Measurements from ENCODE around the gene SHC3. TPM values are rescaled to one million over a fixed set of nuclear protein-coding genes. Genes with fewer than 3 reads are reported as not detected.

SHC3 gene
- total RNA-seq, 3 donors from 2014 or later: 0.03 TPM

DNA sequence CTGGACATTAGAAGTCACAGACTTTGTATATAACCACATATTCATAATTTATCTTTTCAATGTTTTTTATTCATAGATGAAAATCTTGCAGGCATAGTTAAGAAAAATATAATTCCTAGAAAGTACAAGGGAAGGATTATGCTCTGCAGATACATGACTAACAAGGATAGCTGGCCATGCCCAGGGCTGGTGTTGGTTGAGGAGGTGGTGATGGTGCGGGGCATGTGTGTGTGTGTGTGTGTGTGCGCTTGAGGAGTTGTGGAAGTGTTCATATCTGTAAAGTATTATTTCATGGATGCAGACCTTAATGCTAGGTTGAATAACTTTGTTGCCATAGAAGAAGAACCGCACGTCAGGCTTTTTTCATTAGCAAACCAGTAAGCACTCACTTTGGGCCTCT is 186.1 kb downstream of the SHC3 start:
- no peak overlapping the region for H3K4me3 Mint-ChIP-seq
- peaks cover 49% of the 10 kb centered on the region for H3K27me3 Mint-ChIP-seq (ENCODE audit: low read depth)
- no peak for ATAC-seq
- DNase-seq: no peak
- H3K36me3 Mint-ChIP-seq (ENCODE audit: insufficient read depth): no peaks in the 10 kb centered on the region
- peaks cover 24% of the 10 kb centered on the region for H3K4me1 Mint-ChIP-seq (ENCODE audit: low read depth)
- no peaks in the 10 kb centered on the region for H3K9me3 Mint-ChIP-seq

- ATAC-seq (peak; percentile 23 to 44), DNase-seq (peak; percentile 23)
- H3K27me3 Mint-ChIP-seq (ENCODE audit: low read depth): peaks cover 49% of the 10 kb centered on the region
- H3K4me3 Mint-ChIP-seq: peak within 1 kb of the TSS; percentile 66
- peaks cover 24% of the 10 kb centered on the region for H3K4me1 Mint-ChIP-seq (ENCODE audit: low read depth)
- H3K36me3 Mint-ChIP-seq (ENCODE audit: insufficient read depth): no peaks in the 10 kb centered on the region
- H3K9me3 Mint-ChIP-seq: no peaks in the 10 kb centered on the region
Observed at GRCh38 chr9:88991066-88992034, 187.3 kb downstream of the SHC3 start, which contains the start of gene S1PR3. TSS of gene S1PR3 (plus strand) at chr9:88991468. CDS start at chr9:89001201, 9,733 bp downstream.

- Mint-ChIP-seq H3K4me1 (ENCODE audit: low read depth) (peaks cover 24% of the 10 kb centered on the region), H3K9me3 (no peaks in the 10 kb centered on the region), H3K36me3 (ENCODE audit: insufficient read depth) (no peaks in the 10 kb centered on the region), H3K27me3 (ENCODE audit: low read depth) (peaks cover 49% of the 10 kb centered on the region), H3K4me3 (no peak overlapping the region)
- ATAC-seq (no peak), DNase-seq (no peak)
Observed at GRCh38 chr9:88990729-88991065, 187.9 kb downstream of the SHC3 start.

GRCh38 chr9:88990041-88990728 is 188.4 kb downstream of the SHC3 start:
- Mint-ChIP-seq H3K27me3 (ENCODE audit: low read depth) (peaks cover 50% of the 10 kb centered on the region), H3K4me3 (no peak overlapping the region), H3K36me3 (ENCODE audit: insufficient read depth) (no peaks in the 10 kb centered on the region), H3K4me1 (ENCODE audit: low read depth) (peaks cover 24% of the 10 kb centered on the region), H3K9me3 (no peaks in the 10 kb centered on the region)
- no peak for ATAC-seq
- DNase-seq: no peak

GRCh38 chr9:88988796-88989641 is 189.6 kb downstream of the SHC3 start:
- DNase-seq (no peak), ATAC-seq (peak; percentile 90 to 91)
- H3K36me3 Mint-ChIP-seq (ENCODE audit: insufficient read depth): no peaks in the 10 kb centered on the region
- H3K4me3 Mint-ChIP-seq: peak overlapping the region; percentile 42
- peaks cover 43% of the 10 kb centered on the region for H3K27me3 Mint-ChIP-seq (ENCODE audit: low read depth)
- peaks cover 24% of the 10 kb centered on the region for H3K4me1 Mint-ChIP-seq (ENCODE audit: low read depth)
- H3K9me3 Mint-ChIP-seq: no peaks in the 10 kb centered on the region

DNA sequence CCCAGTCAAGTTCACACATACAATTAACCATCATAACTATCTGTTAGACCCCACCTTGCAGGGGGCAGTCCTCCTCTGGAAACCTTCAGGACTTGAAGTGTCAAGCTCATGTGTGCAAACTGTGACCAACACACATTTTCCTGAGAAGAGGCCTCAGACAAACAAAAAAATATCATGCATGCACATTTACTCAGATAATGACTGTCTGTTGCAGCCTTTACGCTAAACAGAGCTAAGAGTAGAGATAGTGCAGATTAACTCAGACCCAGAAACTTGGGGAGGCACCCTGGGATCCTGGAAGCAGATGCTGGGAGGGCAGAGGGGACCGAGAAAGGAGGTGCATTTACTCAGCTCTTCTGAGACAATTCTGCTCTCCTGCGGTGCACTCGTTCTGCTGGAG is 191.0 kb downstream of the SHC3 start:
- H3K36me3 Mint-ChIP-seq (ENCODE audit: insufficient read depth): no peaks in the 10 kb centered on the region
- DNase-seq: no peak
- peaks cover 33% of the 10 kb centered on the region for H3K27me3 Mint-ChIP-seq (ENCODE audit: low read depth)
- ATAC-seq: no peak
- no peak overlapping the region for H3K4me3 Mint-ChIP-seq
- peaks cover 24% of the 10 kb centered on the region for H3K4me1 Mint-ChIP-seq (ENCODE audit: low read depth)
- no peaks in the 10 kb centered on the region for H3K9me3 Mint-ChIP-seq

DNA sequence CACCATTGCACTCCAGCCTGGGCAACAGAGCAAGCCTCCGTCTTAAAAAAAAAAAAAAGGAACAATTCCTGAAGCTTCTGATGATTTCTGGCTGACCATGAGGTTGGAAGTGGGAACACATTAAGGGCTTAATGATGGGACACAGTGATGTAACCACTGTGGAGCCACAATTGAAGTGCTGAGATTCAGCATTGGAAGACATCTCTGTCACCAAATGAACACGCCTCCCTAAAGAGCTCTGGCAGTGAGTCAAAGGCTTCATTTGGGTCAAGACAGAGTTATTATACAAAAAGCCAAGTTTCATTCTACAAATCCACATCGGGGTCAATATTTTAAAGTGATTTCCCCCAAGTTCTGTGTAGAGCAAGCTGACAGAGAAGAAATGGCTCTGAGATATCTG is 191.8 kb downstream of the SHC3 start:
- Mint-ChIP-seq H3K4me1 (ENCODE audit: low read depth) (peaks cover 19% of the 10 kb centered on the region), H3K9me3 (no peaks in the 10 kb centered on the region), H3K4me3 (no peak overlapping the region), H3K27me3 (ENCODE audit: low read depth) (peaks cover 24% of the 10 kb centered on the region), H3K36me3 (ENCODE audit: insufficient read depth) (no peaks in the 10 kb centered on the region)
- DNase-seq (no peak), ATAC-seq (no peak)

GRCh38 chr9:88985616-88986015 is 193.0 kb downstream of the SHC3 start:
- ATAC-seq (no peak), DNase-seq (no peak)
- H3K27me3 Mint-ChIP-seq (ENCODE audit: low read depth): peaks cover 20% of the 10 kb centered on the region
- H3K4me3 Mint-ChIP-seq: no peak overlapping the region
- H3K4me1 Mint-ChIP-seq (ENCODE audit: low read depth): peaks cover 18% of the 10 kb centered on the region
- no peaks in the 10 kb centered on the region for H3K36me3 Mint-ChIP-seq (ENCODE audit: insufficient read depth)
- no peaks in the 10 kb centered on the region for H3K9me3 Mint-ChIP-seq

DNA sequence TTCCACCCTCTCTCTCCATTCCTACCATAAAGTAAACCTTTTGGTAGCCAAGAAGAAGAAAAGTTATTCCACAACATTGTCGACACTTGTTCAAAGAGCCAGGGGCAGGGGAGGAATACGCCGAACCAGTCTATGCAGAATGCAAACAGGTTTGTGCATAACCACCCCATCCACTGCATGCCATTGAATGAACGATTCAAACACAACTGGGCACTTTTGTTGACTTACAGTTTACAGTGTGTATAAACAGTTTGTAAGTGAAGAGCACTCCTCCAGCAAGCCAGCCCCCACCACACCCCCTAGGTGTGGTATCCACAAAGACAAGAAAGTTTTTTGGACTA is 194.1 kb downstream of the SHC3 start:
- Mint-ChIP-seq H3K4me1 (ENCODE audit: low read depth) (peaks cover 12% of the 10 kb centered on the region), H3K27me3 (ENCODE audit: low read depth) (peaks cover 12% of the 10 kb centered on the region), H3K4me3 (no peak overlapping the region), H3K9me3 (no peaks in the 10 kb centered on the region), H3K36me3 (ENCODE audit: insufficient read depth) (no peaks in the 10 kb centered on the region)
- ATAC-seq: no peak
- DNase-seq: no peak

DNA sequence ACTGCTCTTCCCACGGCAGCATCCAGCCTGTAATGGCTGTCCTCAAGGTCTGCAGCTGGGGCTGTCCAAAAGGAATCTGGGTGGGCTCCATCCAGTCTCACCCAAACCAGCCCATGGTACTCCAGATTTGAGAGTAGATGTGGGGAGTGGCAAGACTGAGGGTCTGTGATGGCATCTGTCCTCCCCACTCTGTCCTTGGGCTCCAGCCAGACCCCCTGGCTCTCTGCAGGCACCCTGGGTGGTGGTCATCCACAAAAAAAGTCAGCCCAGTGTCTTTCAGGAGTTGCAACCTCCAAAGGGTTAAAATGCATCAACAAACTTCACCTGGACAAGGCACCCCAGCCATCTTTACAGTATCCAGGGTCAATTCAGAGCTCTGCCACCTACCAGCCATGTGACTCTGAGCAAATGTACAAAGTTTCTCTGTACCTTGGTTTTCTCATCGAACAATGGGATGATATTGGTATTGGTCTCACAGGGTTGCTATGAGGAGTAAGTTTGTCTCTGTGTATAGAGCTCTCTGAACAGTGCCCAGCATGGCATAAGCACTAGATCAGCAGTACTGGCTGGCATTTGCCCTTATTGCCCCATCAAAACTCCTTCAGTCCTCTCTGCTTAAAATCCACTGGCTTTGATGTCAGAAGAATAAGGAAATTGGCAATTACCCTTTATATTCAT is 194.6 kb downstream of the SHC3 start:
- Mint-ChIP-seq H3K27me3 (ENCODE audit: low read depth) (peaks cover 7% of the 10 kb centered on the region), H3K36me3 (ENCODE audit: insufficient read depth) (no peaks in the 10 kb centered on the region), H3K4me3 (no peak overlapping the region), H3K9me3 (no peaks in the 10 kb centered on the region), H3K4me1 (ENCODE audit: low read depth) (peaks cover 7% of the 10 kb centered on the region)
- no peak for DNase-seq
- no peak for ATAC-seq

GRCh38 chr9:88980740-88981203 is 197.8 kb downstream of the SHC3 start:
- H3K4me1 Mint-ChIP-seq (ENCODE audit: low read depth): peaks cover 8% of the 10 kb centered on the region
- DNase-seq (no peak), ATAC-seq (no peak)
- H3K36me3 Mint-ChIP-seq (ENCODE audit: insufficient read depth): no peaks in the 10 kb centered on the region
- no peak overlapping the region for H3K4me3 Mint-ChIP-seq
- H3K9me3 Mint-ChIP-seq: no peaks in the 10 kb centered on the region
- peaks cover 15% of the 10 kb centered on the region for H3K27me3 Mint-ChIP-seq (ENCODE audit: low read depth)

- DNase-seq (no peak), ATAC-seq (no peak)
- peaks cover 8% of the 10 kb centered on the region for H3K4me1 Mint-ChIP-seq (ENCODE audit: low read depth)
- H3K9me3 Mint-ChIP-seq: no peaks in the 10 kb centered on the region
- H3K27me3 Mint-ChIP-seq (ENCODE audit: low read depth): peaks cover 13% of the 10 kb centered on the region
- H3K4me3 Mint-ChIP-seq: no peak overlapping the region
- H3K36me3 Mint-ChIP-seq (ENCODE audit: insufficient read depth): no peaks in the 10 kb centered on the region
Observed at GRCh38 chr9:88979791-88980190, 198.8 kb downstream of the SHC3 start.

DNA sequence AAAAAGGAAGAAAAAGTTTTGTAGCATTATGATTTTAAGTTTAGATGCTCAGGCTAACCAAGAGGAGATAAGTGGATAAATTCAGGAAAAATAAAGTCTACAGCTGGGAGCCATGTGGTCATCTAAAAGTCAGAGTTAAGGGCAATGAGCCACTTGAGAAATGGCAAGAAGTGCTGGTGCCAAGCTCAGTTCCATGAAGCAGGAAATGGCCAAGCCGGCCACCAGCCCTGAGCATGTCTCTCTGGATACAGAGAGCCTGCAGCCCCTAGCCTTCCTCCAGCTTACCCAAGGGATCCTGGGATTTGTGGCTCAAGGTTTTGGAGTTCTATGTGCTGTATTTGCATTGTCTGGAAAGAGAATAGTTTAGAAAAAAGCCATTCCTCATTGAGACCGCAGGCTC is 199.6 kb downstream of the SHC3 start:
- Mint-ChIP-seq H3K36me3 (ENCODE audit: insufficient read depth) (no peaks in the 10 kb centered on the region), H3K4me3 (no peak overlapping the region)
- no peak for ATAC-seq

DNA sequence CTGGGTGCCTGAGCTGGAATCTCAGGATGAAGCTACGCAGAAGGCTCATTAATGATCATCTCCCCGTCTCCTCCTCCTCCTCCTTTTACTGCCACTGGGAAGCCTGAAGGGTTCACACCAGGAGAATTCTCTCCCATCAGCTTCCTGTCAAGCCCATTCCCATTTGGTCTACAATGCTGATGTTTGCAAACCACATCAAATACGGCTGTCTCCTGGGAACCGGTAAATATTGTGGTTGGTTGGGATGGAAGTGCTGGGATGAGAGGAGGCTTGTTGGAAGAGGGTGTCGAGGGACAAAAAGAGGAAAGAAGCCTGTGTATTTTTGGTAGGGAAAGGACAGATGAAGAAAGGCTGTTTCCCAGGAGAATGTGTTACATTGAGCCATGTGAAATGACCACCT is 200.6 kb downstream of the SHC3 start:
- DNase-seq (no peak), ATAC-seq (no peak)
- Mint-ChIP-seq H3K9me3 (no peaks in the 10 kb centered on the region), H3K27me3 (ENCODE audit: low read depth) (peaks cover 13% of the 10 kb centered on the region), H3K4me1 (ENCODE audit: low read depth) (peaks cover 8% of the 10 kb centered on the region), H3K4me3 (no peak overlapping the region), H3K36me3 (ENCODE audit: insufficient read depth) (no peaks in the 10 kb centered on the region)

More for the DNA sequence above, 199.6 kb downstream of the SHC3 start:
- no peak for DNase-seq
- H3K9me3 Mint-ChIP-seq: no peaks in the 10 kb centered on the region
- H3K27me3 Mint-ChIP-seq (ENCODE audit: low read depth): peaks cover 13% of the 10 kb centered on the region
- H3K4me1 Mint-ChIP-seq (ENCODE audit: low read depth): peaks cover 8% of the 10 kb centered on the region

Measured in activated T-cell treated with anti-CD3 and anti-CD28 coated beads, Interleukin-2, amount 50 U/mL, for 4 hours (primary cell).